ENCODE results near the gene TRIM42. TPM values are rescaled to one million over a fixed set of nuclear protein-coding genes. Genes with fewer than 3 reads are reported as not detected.

TRIM42 gene
- total RNA-seq, 1 experiment from 2014 or later: not detected

GRCh38 chr3:140710711-140711389 lies 33.0 kb downstream of the TRIM42 start:
- DNase-seq (ENCODE audit: low spot score): no peak

- DNase-seq (ENCODE audit: low spot score): no peak
Observed at GRCh38 chr3:140711390-140712035, 33.6 kb downstream of the TRIM42 start.

- DNase-seq (ENCODE audit: low spot score): no peak
Observed at GRCh38 chr3:140712301-140712700, 34.4 kb downstream of the TRIM42 start.

- no peak for DNase-seq (ENCODE audit: low spot score)
Observed at GRCh38 chr3:140715035-140715434, 37.2 kb downstream of the TRIM42 start.

GRCh38 chr3:140717921-140718320 lies 40.1 kb downstream of the TRIM42 start:
- no peak for DNase-seq (ENCODE audit: low spot score)

GRCh38 chr3:140719841-140720614 lies 42.2 kb downstream of the TRIM42 start:
- no peak for DNase-seq (ENCODE audit: low spot score)

- no peak for DNase-seq (ENCODE audit: low spot score)
Observed at GRCh38 chr3:140723576-140723975, 45.7 kb downstream of the TRIM42 start.

GRCh38 chr3:140724856-140725812 lies 47.3 kb downstream of the TRIM42 start:
- DNase-seq (ENCODE audit: low spot score): no peak

GRCh38 chr3:140726066-140726465 lies 48.2 kb downstream of the TRIM42 start:
- DNase-seq (ENCODE audit: low spot score): no peak

GRCh38 chr3:140727886-140728285 lies 50.0 kb downstream of the TRIM42 start:
- DNase-seq (ENCODE audit: low spot score): no peak

- no peak for DNase-seq (ENCODE audit: low spot score)
Observed at GRCh38 chr3:140731440-140732119, 53.7 kb downstream of the TRIM42 start.

GRCh38 chr3:140733623-140734022 lies 55.8 kb downstream of the TRIM42 start:
- DNase-seq (ENCODE audit: low spot score): no peak

GRCh38 chr3:140736863-140737460 lies 59.1 kb downstream of the TRIM42 start:
- peak; percentile 37 for DNase-seq (ENCODE audit: low spot score)

GRCh38 chr3:140742116-140742515 lies 64.3 kb downstream of the TRIM42 start:
- no peak for DNase-seq (ENCODE audit: low spot score)

GRCh38 chr3:140748171-140748570 lies 70.3 kb downstream of the TRIM42 start:
- no peak for DNase-seq (ENCODE audit: low spot score)

- no peak for DNase-seq (ENCODE audit: low spot score)
Observed at GRCh38 chr3:140748903-140749302, 71.0 kb downstream of the TRIM42 start.

Data from H4 (cell line).